ENCODE results near the gene CNGA3. TPM values are rescaled to one million over a fixed set of nuclear protein-coding genes. Genes with fewer than 3 reads are reported as not detected.

Gene CNGA3
- total RNA-seq, 3 donors from 2014 or later (not counting 1 experiment from before 2014, with no cell fraction given): not detected

DNA sequence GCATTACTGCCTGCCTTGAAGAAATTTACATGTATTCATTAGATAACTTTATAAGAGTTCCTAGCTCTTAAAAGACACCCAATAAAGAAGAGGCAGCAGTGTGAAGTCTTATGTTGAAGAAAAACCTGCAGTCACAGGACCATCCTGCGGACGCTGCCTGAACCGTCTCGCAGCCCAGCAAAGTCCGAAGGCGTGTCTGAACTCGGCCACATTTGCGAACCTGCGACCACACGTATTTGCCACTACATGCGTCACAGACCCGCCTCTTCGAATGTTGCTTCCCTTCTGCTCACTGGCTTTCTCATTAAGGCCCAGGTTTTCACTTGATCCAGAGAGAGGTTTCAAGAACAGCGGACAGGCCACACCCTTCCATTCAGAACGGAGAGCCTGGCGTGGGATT is 41.2 kb downstream of the CNGA3 start:
- H3K27me3 Mint-ChIP-seq (ENCODE audit: low read depth in 2 of 2): peaks cover 9 to 13% of the 10 kb centered on the region in 2 donors
- no peaks in the 10 kb centered on the region for H3K9me3 ChIP-seq (ENCODE audit: control insufficient read depth, insufficient read depth, low read length)
- no peak for TF ChIP-seq CTCF (IDR thresholded peaks at IDR 0.05)
- H3K4me3 ChIP-seq (ENCODE audit: low read length): no peak overlapping the region
- H3K9me3 Mint-ChIP-seq: no peaks in the 10 kb centered on the region
- H3K27ac ChIP-seq (ENCODE audit: low read length): no peak overlapping the region
- no peaks in the 10 kb centered on the region for H3K4me1 ChIP-seq (ENCODE audit: control insufficient read depth, insufficient read depth, low read length)
- no peak overlapping the region for H3K27ac Mint-ChIP-seq
- ATAC-seq (no peak), DNase-seq (no peak)
- no peaks in the 10 kb centered on the region for H3K36me3 ChIP-seq (ENCODE audit: control insufficient read depth, insufficient read depth, low read length)
- no peak overlapping the region for H3K4me3 Mint-ChIP-seq
- no peaks in the 10 kb centered on the region for H3K27me3 ChIP-seq (ENCODE audit: control insufficient read depth, insufficient read depth, low read length)
- 95% methylated on average over 15 of the region's 16 CpGs for WGBS (ENCODE audit: insufficient coverage)
- intact Hi-C loops (cut with micrococcal nuclease): no loop called here
- no peaks in the 10 kb centered on the region for H3K4me1 Mint-ChIP-seq
- no peaks in the 10 kb centered on the region for H3K36me3 Mint-ChIP-seq

GRCh38 chr2:98388081-98388480 is 41.8 kb downstream of the CNGA3 start:
- Histone ChIP-seq H3K9me3 (ENCODE audit: control insufficient read depth, insufficient read depth, low read length) (no peaks in the 10 kb centered on the region), H3K4me3 (ENCODE audit: low read length) (no peak overlapping the region), H3K27me3 (ENCODE audit: control insufficient read depth, insufficient read depth, low read length) (no peaks in the 10 kb centered on the region), H3K36me3 (ENCODE audit: control insufficient read depth, insufficient read depth, low read length) (no peaks in the 10 kb centered on the region), H3K4me1 (ENCODE audit: control insufficient read depth, insufficient read depth, low read length) (no peaks in the 10 kb centered on the region), H3K27ac (ENCODE audit: low read length) (no peak overlapping the region)
- Mint-ChIP-seq H3K9me3 (no peaks in the 10 kb centered on the region), H3K27me3 (ENCODE audit: low read depth in 2 of 2) (peaks cover 9 to 13% of the 10 kb centered on the region in 2 donors), H3K36me3 (no peaks in the 10 kb centered on the region), H3K27ac (no peak overlapping the region), H3K4me1 (no peaks in the 10 kb centered on the region), H3K4me3 (no peak overlapping the region)
- ATAC-seq (no peak), DNase-seq (no peak)
- no peak for TF ChIP-seq CTCF (IDR thresholded peaks at IDR 0.05)
- 85% methylated on average over 15 of the region's 15 CpGs for WGBS (ENCODE audit: insufficient coverage)
- intact Hi-C loops (cut with micrococcal nuclease): no loop called here

- Mint-ChIP-seq H3K27me3 (ENCODE audit: low read depth in 2 of 2) (peaks cover 9 to 13% of the 10 kb centered on the region in 2 donors), H3K4me1 (no peaks in the 10 kb centered on the region), H3K27ac (no peak overlapping the region), H3K4me3 (no peak overlapping the region), H3K9me3 (no peaks in the 10 kb centered on the region), H3K36me3 (no peaks in the 10 kb centered on the region)
- intact Hi-C loops (cut with micrococcal nuclease): no loop called here
- Histone ChIP-seq H3K4me1 (ENCODE audit: control insufficient read depth, insufficient read depth, low read length) (no peaks in the 10 kb centered on the region), H3K4me3 (ENCODE audit: low read length) (no peak overlapping the region), H3K27me3 (ENCODE audit: control insufficient read depth, insufficient read depth, low read length) (no peaks in the 10 kb centered on the region), H3K36me3 (ENCODE audit: control insufficient read depth, insufficient read depth, low read length) (no peaks in the 10 kb centered on the region), H3K27ac (ENCODE audit: low read length) (no peak overlapping the region), H3K9me3 (ENCODE audit: control insufficient read depth, insufficient read depth, low read length) (no peaks in the 10 kb centered on the region)
- no peak for TF ChIP-seq CTCF (IDR thresholded peaks at IDR 0.05)
- 93% methylated on average over 17 of the region's 17 CpGs for WGBS (ENCODE audit: insufficient coverage)
- no peak for DNase-seq
- no peak for ATAC-seq
These were observed 42.5 kb downstream of the CNGA3 start for GRCh38 chr2:98388601-98389250.

DNA sequence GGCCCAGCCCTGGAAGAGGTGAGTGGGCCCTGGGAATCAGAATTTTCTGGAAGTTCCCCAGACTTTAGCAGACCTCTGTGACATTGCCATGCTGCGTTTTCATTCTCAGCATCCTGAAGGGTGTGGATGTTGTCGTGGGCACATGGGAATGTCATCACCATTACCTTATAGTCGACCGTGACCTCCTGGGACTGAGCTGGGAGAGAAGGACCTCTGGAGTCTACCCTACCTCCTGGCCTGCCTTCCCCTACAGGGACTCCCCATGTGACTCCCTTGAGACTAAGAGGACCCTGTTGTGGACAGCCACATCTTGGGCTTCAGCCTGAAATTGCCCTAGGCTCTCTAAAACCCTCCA is 43.0 kb downstream of the CNGA3 start:
- H3K27me3 Mint-ChIP-seq (ENCODE audit: low read depth in 2 of 2): peaks cover 9 to 13% of the 10 kb centered on the region in 2 donors
- no peaks in the 10 kb centered on the region for H3K4me1 Mint-ChIP-seq
- no peak for ATAC-seq
- Histone ChIP-seq H3K27me3 (ENCODE audit: control insufficient read depth, insufficient read depth, low read length) (no peaks in the 10 kb centered on the region), H3K9me3 (ENCODE audit: control insufficient read depth, insufficient read depth, low read length) (no peaks in the 10 kb centered on the region), H3K4me3 (ENCODE audit: low read length) (no peak overlapping the region), H3K27ac (ENCODE audit: low read length) (no peak overlapping the region), H3K4me1 (ENCODE audit: control insufficient read depth, insufficient read depth, low read length) (no peaks in the 10 kb centered on the region), H3K36me3 (ENCODE audit: control insufficient read depth, insufficient read depth, low read length) (no peaks in the 10 kb centered on the region)
- intact Hi-C loops (cut with micrococcal nuclease): no loop called here
- no peaks in the 10 kb centered on the region for H3K9me3 Mint-ChIP-seq
- no peak overlapping the region for H3K27ac Mint-ChIP-seq
- H3K36me3 Mint-ChIP-seq: no peaks in the 10 kb centered on the region
- DNase-seq: no peak
- H3K4me3 Mint-ChIP-seq: no peak overlapping the region
- 83% methylated on average over 4 of the region's 4 CpGs for WGBS (ENCODE audit: insufficient coverage)
- TF ChIP-seq CTCF (IDR thresholded peaks at IDR 0.05): no peak

Data from natural killer cell (primary cell).